HG02938 (cell line): Measurements from ENCODE around the gene GUCA1A.
"Not testable (repeated sequence)": the region's sequence is repeated elsewhere in the genome, so short reads cannot be mapped to it uniquely, and the experiment has no call there.

ENCODE experiments used
- ATAC-seq: cut with Tn5 transposase; IDR thresholded peaks from one replicate; pipeline ENCODE4 v1.9.1; 2021; ENCODE audit warnings: mild to moderate bottlenecking, moderate library complexity; ENCODE audit not compliant: unreplicated experiment

Gene GUCA1A

DNA sequence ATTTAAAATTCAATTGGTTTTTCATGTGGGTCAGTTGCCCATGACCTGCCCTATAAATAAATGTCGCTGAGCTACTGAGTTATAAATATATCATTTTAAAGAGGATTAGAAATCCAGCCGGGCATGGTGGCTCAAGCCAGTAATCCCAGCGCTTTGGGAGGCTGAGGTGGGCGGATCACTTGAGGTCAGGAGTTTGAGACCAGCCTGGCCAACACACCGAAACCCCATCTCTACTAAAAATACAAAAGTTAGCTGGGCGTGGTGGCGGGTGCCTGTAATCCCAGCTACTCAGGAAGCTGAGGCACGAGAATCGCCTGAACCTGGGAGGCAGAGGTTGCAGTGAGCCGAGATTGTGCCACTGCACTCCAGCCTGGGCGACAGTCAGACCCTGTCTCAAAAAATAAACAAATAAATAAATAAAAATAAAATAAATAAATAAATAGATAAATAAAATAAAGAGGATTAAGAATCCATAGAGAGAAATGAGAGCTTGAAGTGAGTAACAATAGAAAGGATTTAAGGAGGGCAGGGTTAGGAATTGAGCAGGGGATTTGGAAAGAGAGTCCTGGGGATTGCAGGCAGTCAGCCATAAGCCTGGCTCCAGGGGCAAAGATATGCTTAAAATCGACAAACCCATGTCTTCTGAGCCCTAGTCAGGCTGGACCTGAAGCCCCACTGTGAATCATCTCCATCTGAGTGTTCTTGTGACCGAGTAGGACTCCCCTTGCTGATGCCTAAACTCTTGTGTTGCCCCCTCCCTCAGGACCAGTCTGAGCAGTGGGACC lies 29.2 kb downstream of the GUCA1A start:
- not testable (repeated sequence) for ATAC-seq

- no peak for ATAC-seq
Observed at GRCh38 chr6:42203183-42203582, 30.0 kb downstream of the GUCA1A start.

DNA sequence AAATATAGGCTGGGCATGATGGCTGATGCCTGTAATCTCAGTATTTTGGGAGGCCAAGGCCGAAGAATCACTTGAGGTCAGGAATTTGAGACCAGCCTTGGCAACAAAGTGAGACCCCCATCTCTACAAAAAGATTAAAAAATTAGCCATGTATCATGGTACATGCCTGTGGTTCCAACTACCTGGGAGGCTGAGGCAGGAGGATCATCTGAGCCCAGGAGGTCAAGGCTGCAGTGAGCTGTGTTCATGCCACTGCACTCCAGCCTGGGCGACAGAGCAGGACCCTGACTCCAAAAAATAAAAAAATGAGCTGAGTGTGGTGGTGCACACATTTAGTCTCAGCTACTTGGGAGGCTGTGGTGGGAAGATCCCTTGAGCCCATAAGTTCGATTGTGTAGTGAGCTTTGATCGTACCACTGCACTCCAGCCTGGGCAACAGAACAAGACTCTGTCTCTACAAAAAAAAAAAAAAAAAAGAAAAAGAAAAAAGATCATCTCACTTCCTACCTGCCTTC lies 31.7 kb downstream of the GUCA1A start:
- ATAC-seq = no peak

GRCh38 chr6:42207559-42207958 lies 34.4 kb downstream of the GUCA1A start:
- not testable (repeated sequence) for ATAC-seq

- no peak for ATAC-seq
Observed at GRCh38 chr6:42210551-42210950, 37.4 kb downstream of the GUCA1A start.

GRCh38 chr6:42211726-42212125 lies 38.6 kb downstream of the GUCA1A start:
- ATAC-seq = no peak

GRCh38 chr6:42212442-42212841 lies 39.3 kb downstream of the GUCA1A start:
- ATAC-seq = no peak

DNA sequence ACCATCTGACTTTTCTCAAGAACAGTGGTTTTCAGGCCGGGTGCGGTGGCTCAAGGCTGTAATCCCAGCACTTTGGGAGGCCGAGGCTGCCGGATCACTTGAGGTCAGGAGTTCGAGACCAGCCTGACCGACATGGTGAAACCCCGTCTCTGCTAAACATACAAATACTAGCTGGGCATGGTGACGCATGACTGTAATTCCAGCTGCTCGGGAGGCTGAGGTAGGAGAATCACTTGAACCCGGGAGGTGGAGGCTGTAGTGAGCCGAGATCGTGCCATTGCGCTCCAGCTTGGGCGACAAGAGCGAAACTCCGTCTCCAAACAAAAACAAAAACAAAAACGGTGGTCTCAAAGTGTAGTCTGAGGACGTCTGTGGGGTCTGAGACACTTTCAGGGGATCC lies 43.3 kb downstream of the GUCA1A start:
- ATAC-seq = not testable (repeated sequence)

GRCh38 chr6:42217157-42217518 lies 44.0 kb downstream of the GUCA1A start:
- ATAC-seq = no peak

DNA sequence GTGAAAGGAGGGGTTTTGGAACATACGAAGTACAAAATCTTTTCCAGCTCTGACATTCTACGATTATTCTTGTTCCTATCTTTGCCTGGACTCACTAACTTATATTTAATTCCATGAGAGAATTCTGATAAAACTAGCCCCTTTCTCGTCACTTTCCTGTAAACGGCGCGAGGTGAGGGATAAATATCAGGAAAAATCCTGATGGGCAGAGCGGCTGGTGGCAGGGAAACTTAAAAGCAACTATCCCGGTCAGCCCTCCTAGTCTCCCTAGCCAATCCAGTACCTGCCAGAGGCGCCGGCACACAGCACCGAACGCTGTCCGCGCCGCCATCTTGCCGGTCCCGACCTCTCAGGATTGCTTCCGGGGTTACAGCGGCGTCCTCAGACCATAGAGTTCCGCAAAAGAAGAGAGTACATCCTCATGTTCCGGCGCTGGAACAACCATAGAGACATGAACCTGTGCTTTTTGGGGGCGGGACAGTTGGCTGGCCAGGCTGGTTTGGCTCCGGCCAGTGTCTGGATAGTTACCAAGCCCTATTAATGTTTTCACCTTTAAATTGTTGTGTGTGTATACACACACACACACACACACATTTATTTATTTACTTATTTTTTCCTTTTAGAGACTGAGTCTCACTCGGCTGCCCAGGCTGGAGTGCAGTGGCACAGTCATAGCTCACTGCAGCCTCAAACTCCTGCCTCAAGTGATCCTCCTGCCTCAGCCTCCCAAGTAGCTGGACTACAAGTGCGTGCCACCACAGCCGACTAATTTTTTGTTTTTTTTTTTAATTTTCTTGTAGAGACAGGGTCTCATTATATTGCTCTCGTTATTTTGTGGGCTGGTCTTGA lies 44.6 kb downstream of the GUCA1A start, which contains the start of gene MRPS10:
MRPS10 (minus strand) TSS at position 343 of the 849 bp plus-strand sequence; CDS start at position 331, 12 bp downstream.
- peak; percentile 92 for ATAC-seq

GRCh38 chr6:42220807-42221206 lies 47.6 kb downstream of the GUCA1A start:
- no peak for ATAC-seq

DNA sequence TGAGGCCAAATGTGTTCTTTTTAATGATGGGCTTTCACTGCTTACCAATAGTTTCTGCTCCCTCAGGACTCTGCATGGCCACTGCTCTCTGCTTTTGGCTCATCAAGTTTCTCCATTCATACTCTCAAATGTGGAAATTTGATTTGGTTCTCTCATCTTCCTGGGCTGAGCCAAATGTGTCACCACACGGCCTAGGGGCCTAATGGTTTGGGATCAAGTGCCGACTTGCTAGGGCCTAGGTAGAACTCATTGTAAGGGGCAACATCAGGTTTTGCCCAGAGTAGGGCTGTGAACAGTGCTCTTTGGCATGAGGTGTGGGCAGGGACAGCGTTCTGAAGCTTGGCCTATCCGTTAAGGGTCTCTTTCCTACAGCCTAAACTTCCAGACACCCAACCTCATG lies 48.4 kb downstream of the GUCA1A start:
- ATAC-seq = no peak

DNA sequence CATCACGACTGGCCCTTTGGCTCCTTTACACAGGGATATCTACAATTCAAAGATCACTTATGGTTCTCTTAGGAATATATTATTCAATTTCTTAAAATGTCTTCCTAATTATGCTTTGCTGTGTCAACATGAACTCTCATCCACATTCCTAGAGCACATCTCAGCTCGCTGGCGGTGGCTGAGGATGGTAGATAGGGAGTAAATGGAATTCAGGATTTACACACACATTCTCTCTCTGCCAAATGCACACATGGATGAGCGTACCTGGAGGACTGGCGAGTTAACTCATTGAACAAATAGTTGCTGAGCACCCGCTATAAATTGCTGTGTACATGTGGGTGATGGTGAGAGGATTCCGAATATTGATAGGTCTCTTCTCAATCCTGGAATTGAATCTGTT lies 49.3 kb downstream of the GUCA1A start:
- ATAC-seq = no peak

- ATAC-seq = peak; percentile 90
Observed at GRCh38 chr6:42224222-42225028, 51.3 kb downstream of the GUCA1A start.

- no peak for ATAC-seq
Observed at GRCh38 chr6:42225029-42225339, 51.8 kb downstream of the GUCA1A start.

DNA sequence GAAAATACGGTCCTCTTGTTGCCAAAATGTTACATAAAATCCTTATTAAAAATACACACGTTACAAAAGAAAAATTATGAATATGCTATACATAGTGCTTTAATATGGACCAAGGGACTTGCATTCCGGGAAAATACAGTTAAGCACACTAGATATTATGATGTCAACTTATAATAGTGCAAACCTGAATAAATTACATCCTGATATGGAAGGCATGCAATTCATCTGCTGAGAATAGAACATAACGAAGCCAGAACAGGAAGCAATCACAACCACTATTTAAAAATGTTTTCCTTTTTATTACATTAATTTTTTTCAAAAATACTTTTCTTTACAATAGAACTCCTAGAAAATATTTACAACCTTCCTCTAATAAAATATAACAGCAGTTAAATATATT lies 52.3 kb downstream of the GUCA1A start:
- no peak for ATAC-seq

- ATAC-seq = no peak
Observed at GRCh38 chr6:42226161-42226611, 53.0 kb downstream of the GUCA1A start.

- no peak for ATAC-seq
Observed at GRCh38 chr6:42226645-42227143, 53.5 kb downstream of the GUCA1A start.

DNA sequence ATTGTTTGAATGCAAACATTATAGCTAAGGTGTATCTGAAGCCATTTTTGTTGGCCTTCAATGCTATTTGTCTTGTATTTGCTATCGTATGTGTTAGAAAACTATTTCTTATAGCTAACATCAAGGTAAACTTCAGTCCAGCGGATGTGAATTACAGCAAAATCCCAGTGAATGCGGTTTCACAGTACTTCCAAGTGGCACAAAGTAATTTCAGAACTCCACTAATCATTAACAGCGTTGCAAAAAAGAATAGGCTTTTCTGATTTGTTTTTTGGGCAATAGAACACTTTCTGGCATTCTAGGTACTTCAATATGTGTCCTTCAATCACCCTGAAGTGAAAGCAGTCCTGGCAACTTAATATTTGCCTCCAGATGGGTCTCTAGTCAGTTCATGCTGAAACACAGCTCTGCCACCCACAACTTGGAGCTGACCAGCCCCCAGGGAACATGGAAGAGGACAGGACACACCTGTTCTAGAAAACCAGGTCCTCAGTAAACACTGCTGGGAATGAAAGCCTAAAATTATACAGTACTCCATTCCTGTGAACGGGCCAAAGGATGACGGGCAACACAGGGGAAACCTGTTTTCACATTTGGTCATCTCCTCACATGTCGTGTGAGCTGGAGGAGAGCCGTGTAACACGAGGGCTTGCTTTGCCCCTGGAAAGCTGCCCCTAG lies 54.1 kb downstream of the GUCA1A start:
- no peak for ATAC-seq

GRCh38 chr6:42228305-42228704 lies 55.1 kb downstream of the GUCA1A start:
- no peak for ATAC-seq
